ENCODE data around the gene TENM4.

The TENM4 gene

DNA sequence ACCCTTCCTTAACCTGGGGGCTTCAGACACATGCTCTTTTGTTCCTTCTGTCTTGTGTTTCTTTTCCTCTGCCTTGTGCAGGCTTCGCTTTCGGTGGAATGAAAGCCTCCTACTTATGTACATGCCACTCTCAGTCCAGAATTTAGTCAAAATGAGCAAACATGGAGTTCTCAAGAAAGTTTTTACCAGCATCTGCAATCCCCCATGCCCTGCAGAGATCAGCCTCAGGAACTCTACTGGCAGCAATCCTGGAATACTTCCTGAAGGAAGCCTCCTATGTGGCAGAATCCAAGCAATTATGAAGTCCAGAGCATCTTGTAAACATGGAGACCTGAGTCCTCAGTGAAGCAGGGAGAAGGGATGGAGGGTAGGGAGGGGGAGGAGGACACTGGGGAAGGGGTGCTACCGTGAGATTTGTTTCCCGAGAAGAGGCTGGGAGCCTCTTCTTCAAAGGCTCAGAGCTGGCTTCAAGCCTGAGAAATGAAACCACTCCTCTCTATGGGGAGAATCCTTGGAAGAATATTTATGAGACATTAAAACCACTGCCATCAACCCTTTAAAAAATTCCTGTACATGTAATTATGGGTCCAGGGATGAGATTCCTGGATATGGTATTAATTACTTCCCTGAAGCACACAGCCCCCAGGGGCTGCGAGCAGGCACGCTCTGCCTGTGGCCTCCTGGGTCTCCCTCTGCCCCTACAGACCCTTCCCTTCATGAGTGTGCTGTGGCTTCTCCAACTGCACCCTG, 58.4 kb downstream of the TENM4 start:
- no peak for DNase-seq

DNA sequence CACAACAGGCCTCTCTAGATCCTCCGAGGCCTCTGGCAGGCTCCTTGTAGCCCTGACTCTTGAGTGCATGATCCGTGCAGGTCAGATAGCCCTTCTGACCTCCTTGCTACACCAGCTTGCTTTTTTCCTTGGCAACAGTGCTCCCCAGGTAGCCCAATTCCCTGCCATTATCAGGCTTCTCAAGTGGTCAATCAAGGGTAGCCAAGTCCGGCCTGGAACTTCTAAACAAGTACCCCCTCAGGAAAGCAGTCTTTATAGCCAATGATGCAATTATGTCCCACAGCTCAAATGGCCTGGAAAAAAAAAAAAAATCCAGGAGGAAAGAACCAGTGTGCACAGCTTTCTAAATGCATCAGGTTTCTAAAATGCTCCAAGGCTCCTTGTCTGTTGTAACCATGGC, 59.8 kb downstream of the TENM4 start:
- DNase-seq, result peak in 1 of 2 experiments; percentile 51

DNA sequence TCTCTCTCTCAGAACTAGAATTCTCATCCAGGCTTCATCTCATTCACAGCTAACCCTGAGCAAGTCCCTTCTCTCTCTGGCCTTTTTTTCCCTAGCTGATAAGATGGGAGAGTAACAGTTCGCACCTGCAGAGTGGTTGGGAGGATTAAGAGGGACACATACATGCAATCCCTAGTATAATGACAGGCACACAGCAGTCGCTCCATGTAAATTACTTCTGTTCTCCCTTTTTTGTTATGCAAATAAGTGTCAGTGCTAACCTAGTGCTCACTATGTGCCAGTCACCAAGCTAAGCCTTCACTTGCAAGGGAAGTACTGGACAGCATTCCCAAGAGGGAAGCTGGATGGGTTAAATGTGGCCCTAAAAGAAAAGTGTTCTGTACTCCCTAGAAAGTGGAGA, 63.4 kb downstream of the TENM4 start:
- DNase-seq, result no peak

DNA sequence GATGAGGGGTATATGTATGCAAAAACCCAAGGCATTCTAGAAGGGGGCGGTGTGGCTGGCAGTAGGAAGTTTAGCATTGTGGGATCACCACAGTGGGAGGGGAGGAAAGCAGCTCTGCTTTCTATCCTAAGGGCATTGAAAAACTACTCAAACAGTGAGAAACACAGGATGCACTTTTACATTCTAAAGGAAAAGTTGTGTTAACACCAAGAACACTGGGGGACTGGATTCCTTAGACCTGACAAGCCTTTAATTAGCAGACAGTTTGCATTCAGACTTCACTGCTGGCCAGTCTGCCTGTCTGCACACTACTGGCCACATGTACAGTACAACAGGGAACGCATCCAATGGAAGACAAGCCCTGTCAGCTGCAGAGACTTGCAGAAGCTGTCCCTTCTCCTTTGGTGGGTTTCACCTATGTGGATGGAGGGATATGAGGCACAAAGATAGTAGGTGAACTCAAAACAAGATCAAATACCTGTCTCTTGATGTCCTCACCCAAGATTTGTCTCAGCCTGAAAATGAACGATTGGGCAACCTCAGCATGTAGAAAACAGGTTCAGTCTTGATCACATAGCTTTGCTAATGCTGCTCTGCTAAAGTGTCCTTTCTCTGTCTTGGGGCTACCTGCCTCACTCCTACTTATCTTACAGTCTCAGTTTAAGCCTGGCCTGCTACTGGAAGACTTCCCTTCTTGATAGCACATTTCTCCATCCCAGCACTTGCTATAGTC, 64.8 kb downstream of the TENM4 start:
- DNase-seq, result no peak

DNA sequence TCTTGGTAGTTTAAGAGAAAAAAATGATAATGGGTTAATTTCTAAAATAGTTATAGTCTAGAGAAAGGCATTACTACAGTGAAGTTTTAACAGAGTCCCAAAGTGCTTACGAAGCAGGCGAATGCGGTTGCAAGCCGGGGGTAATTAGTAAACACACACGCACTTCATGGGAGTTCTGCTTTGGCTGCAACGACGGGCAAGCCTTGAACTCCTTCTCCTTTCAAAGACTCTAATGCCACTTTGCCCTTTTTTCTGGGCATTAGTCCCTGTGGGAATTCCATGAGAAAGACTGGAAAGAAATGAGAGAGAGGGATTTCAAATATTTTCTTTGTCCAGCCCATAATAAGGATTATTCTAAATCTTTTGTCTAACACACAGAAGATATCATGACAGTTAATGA, 66.1 kb downstream of the TENM4 start:
- no peak for DNase-seq

DNA sequence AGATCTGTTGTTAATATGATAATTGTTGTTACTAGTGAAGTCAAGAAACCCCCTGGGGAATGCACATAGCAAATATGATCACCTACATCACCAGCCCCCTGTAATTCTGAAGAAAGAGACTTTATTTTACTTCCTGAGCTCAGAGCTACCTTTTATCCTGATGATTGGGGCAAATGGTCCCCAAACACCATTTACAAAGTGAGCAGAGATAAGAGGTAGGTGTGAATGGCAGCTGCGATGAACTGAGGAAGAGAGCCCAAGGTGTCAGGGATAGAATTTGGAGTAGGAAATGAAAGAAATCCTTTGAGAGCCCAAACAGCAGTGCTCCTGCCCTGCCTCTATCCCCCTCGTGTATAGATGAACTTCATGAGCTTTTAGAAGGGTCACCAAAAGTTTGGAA, 69.1 kb downstream of the TENM4 start:
- DNase-seq, result no peak

DNA sequence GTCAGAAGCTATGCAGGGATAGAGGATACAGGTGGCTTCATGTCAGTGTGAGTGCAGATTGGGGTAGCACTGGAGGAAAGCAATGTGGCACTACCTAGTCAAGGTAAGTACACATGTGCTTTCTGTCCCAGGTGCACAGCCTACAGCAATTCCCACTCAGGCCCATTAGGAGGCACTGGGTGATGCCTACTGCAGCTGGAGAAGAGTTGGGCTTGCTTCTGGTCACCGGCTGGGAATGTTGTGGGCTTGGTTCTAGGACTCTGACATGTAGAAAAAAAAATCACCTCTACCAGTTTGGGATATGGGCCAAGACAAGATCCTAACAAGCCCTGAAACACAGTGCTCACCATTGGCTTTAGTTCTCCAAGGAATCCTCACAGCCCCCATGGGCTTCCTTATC, 69.7 kb downstream of the TENM4 start:
- DNase-seq, result no peak

DNA sequence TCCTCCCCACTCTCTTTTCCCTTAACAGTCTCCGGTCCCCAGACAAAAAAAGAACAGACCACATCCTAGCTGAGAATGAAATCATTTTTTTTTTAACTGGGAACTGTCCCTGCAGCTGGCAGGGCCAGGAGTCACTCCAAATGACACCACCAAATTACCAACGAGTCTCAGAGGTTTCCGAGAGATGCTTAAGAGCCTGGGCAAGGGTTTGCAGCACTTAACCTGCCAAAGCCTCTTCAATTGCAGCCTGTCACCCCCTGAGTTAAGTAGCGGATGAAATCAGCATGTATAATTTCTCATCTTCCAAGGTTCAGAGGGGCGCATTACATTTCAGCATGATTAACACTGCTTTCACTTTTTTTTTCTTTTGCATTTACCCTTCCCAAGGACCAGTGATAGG, 71.8 kb downstream of the TENM4 start:
- peak; percentile 9 to 42 for DNase-seq

DNA sequence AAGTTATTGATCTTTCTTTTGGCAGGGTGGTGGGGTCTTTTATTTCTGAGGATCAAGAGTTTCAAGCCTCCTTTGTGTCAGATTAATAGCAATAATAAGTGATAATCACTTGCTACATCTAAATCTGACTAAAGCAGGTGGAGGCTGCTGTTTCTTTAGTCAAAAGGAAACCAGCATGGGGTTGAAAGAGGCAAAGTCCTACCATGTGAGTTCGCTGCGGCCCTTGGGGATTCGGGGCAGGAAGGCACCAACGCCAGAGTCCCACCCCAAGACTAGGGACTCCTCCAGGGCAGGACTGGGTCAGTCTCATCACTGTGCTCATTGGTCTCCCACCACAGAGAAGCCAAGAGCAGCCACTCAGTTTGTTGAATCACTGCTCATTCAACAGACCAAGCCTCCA, 73.0 kb downstream of the TENM4 start:
- no peak for DNase-seq

DNA sequence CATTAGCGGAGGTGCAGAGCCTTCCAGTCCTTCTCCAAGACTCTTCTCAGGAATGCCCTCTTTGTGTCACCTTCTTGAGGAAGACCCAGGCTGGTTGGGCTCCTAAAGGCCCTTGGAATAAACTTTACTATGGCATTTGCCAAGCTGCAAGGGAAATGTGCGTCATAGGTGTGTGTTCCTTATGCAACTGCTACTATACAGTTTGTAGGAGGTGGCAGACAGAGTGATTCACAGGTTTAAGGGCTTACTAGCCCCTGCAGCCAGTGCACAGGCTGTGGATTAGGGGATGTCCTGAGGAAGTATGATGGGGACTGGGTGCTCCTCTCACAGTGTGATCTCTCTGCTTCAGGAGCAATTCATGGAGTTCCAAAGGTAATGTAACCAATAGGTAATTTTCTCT, 74.6 kb downstream of the TENM4 start:
- DNase-seq, result no peak

DNA sequence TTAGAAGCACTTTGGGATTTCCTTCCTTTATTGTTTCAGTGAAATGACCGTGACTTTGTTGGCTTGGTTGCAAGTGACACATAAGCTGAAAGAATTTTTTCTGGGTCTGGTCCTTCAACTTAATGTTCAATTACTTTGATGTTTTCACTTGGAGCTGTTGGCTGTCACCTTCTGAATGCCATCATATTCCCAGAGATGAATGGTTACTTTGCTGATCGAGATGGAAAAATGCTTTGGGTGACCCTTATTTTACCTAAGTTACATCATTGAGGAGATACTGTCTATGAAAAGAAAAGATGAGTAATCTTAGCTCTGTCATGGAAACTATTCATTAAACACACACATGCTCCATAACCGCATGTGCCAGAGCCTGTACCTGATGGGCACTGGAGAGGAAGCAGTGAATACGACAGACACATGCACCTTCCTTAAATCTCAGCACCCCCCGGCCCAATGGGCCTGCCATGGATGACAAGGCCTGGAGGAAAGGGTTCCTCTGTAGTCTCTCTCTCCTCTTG, 76.9 kb downstream of the TENM4 start:
- DNase-seq, result no peak

DNA sequence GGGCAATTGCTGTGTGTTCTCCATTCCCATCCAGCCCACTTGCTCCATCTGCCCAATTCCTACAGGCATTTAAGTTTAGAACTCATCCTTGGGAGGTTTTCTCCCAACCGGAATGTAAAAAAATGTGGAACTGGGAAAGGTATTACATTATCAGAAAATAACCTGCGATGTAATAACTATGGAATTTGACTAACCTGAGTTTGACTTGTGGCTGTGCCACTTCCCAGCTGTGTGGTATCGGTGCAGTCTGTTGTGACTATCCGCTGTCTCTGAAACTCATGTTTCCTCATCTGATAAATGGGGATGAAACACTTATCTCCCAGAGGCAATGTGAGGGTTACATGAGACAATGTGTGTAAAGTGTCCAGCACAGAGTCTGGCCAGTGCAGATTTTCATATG, 77.6 kb downstream of the TENM4 start:
- DNase-seq, result no peak

DNA sequence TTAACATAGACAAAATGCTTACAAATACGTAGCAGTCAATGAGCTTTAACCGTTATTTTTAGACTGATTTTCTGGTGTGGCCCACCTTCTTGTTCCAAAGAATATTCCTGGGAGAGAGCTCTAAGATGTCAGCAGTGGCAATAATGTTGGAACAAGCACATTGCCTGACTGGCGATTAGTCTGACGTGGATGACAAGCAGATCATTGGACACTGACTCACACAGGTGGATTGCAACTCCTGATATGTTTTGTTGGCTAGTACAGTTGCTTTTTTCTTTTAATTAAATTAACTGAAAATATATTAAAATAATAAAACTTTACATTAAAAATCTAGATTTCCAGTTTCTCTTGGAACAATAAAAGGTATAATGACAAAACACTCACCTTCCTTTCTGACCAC, 78.0 kb downstream of the TENM4 start:
- DNase-seq, result no peak

DNA sequence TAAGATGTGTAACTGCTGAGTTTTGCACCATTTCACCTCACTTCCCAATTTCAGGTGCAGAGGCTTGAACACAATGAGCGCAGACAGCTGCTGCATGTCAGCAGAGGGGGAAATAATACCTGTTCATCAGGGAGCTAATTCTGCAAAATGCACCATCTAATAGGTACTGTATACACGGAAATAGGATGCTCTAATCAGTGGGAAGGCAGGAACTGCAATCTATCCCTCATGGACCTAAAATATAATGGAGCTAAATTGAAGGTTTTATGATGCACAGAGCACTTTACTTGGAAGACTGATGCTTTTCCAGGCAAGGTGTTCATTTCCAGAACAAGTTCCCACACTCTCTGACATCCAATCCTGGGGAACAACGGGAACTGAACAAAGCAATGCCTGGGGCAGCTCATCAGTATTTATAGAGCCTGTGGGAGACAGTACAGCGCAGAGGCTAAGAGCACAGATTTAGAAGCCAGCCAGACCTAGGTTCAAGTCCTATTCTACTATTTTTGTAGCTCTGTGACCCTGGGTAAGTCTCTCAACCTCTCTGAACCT, 78.5 kb downstream of the TENM4 start:
- no peak for DNase-seq

DNA sequence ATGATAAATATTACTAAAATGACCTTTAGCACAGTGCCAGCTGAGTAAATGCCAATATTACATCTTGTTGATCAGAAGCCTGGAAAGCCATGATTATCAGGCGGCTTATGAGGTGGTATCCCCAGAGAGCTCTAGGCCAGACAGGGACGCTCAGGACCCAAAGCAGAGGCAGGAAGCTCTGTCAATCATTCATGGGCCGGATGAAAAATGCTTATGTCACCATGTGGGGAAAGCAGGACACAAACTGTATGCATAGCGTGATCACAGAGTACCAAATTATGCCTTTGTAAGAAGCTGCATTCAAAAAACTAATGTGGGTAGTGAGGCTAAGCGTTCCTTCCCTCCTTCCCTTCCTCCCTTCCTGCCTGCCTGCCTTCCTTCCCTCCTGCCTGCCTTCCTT, 82.6 kb downstream of the TENM4 start:
- no peak for DNase-seq

DNA sequence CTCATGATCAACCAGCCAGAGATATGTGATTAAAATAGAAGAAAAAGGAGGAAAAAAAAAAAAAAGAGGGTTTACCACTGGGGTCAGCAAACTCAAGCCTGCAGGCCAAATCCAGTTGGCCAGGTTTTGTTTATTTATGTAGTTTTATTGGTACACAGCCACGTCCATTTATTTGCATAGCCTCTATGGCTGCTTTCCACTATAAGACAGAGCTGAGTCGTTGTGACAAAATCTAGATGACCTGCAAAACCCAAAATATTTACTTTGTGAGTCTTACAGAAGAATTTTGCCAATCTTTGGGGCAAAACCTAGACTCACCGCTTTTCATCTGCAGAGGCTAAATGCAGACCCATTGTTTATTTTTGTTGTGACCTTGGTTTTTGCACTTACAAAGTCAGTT, 87.1 kb downstream of the TENM4 start:
- DNase-seq, result no peak

DNA sequence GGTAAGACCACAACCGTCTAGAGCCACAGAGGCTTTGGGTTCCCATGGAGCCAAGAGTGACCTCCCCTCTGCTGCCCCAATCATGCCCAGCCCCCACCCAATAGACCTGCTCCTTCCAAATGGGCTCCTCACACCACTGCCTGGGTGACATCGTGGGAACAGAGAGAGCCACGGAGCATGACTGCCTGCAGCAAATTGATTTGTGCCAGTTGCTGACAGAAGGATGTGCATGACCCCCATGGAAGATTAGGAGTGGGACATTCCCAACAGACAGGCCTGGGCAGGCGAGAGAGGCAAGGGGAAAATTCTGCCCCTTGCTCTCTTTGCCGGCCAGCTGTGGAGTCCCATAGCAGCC, 88.5 kb downstream of the TENM4 start:
- no peak for DNase-seq

DNA sequence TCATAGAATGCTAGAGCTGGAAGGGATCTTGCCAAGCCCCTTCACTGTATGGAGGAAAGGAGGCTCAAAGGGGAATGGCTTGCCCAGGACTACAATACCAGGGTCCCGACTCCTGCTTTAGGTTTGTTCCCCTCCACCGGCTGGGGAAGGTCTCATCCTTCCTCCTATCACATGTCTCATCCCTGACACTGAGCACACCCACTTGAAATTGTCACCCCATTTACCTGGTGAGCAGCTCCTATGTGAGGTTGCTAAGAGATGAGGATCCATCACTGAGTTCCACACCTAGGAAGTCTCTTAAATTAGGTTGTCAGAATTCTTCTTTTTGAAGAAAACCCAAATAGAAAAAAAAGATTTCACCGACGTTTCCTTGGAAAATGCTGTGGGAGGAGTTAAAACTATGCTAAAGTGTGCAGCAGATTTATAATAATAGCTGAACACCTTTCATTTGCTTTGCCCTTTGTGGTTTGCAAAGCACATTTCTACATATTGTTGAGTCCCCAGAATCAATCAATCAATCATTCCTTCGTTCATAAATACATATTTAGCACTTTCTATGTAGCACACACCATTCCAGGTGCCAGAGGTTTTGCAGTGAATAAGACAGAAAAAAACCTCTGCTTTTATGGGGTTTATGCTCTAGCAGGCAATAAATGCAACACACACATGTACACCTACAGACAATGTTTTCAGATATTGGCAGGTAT, 91.7 kb downstream of the TENM4 start:
- no peak for DNase-seq

DNA sequence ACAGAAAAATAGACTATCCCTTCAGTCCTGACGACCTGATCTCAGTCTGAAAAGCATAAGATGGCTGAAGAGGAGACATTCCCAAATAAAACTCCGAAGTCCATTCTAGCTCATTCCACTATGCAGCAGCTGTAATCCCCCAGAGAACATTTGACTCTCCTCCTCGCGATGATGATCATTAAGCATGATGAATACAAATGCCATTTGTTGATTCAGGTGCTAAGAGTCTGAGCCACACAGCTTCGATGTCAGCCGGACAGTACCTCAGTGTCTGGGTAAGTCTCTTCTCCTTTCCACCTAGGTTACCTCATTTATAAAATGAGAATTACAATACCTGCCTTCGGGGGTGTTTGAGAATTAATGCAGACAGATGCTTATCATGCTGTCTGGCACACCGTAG, 94.8 kb downstream of the TENM4 start:
- DNase-seq, result no peak

DNA sequence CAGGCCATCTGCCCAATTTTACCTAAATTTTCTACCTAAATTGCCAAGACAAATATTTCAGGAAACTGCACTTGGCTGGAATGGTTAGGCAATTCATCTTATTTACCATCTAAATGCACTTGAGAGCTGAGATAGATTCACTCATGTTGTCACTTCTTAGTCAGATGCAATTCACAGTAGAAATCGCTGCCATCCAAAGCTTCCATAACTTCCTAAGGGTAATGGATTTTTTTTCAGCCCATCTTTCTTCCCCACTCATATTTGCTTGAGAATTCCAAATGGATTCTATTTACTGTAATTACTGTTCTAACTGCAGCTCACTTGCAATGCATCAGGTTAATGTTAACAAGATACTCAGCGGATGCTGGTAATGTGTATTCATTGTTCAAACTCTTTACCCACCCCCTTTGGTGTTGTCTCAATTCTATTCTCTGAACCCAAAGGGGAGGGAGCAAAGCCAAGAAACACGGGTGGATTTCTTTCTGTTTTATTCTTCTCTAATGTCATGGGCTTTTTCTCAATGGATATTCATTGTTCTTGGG, 96.0 kb downstream of the TENM4 start:
- no peak for DNase-seq

DNA sequence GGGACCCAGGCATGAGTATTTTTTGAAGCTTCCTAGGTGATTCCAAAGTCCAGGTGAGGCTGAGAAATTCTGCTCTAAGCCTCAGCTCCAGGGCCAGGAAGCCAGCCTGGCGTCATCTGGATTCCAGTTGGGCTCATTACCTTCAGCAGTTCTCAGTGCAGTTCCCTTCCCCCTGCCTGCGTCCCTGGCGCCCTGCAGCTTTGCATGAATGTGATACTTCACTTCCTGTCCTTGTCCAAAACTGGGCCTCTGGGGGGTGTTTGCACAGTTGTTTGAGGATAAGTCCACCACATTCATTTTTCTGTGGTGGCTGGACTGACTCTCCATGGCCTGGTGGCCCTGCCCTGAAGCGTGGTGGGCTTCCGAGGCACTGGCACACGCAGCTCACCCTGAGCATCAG, 98.1 kb downstream of the TENM4 start:
- no peak for DNase-seq

DNA sequence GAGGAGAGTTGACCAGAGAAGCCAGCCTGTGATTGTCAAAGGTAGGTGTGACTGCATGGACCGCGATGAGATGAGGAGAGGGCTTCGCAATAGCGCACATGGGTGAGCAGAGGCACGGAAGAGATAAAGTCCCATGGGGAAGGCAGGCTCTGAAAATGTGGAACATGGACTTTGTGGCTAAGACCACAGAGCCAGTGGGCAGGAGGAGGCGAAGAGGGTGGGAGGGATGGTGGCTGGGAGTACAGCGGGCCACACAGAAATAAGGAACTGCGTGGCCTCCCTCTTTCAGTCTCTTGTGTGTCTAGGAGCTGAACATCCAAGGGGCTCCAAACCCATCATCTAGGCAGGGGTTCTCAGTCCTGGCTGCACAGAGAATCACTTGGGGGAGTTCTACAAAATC, 98.6 kb downstream of the TENM4 start:
- DNase-seq, result no peak

DNA sequence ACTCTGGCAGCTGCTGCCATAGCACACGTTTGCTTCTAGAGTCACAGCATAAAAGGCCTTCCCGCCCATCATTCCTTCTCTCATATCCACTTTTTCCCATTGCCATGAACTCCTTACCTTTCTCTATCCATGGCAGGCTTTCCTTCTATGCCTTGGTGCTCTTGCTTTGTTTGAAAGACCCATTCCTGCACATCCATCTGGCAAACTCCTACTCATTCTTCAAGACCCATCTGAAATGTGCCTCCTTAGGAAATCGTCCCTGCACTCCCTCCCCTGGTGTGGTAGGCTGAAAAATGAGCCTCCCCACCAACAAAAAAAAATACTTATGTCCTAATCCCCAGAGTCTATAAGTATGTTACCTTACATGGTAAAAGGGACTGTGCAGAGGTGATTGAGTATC, 100.3 kb downstream of the TENM4 start:
- no peak for DNase-seq

Data from NCI-H187 (cell line).